Neutrophil (primary cell): ENCODE results near the gene SMPDL3A.

Experiments
- H3K27ac ChIP-seq: fragments of 200-600 bp; sonication (generic); 2 replicates; pipeline ENCODE4 v1.5.1; 2016; ENCODE audit warnings: mild to moderate bottlenecking, moderate library complexity
- H3K27me3 ChIP-seq: fragments of 200-600 bp; sonication (generic); 2 replicates; pipeline ENCODE4 v1.6.0; 2016; ENCODE audit warnings: mild to moderate bottlenecking
- H3K36me3 ChIP-seq: fragments of 200-600 bp; sonication (generic); 2 replicates; pipeline ENCODE4 v1.5.1; 2017
- H3K4me1 ChIP-seq, 2 experiments: fragments of 200-600 bp in 1 of 2; sonication (generic) in 1 of 2; 1 replicate in 1 of 2; 2 replicates in 1 of 2; pipeline versions ENCODE4 v1.5.1 to v1.6.1; 2013 to 2016; ENCODE audit warnings: low read depth in 1 of 2, low read length in 1 of 2, mild to moderate bottlenecking in 1 of 2, moderate library complexity in 1 of 2; ENCODE audit not compliant: control insufficient read depth in 1 of 2, insufficient read depth in 1 of 2
- H3K4me3 ChIP-seq, 2 experiments: fragments of 200-600 bp in 1 of 2; sonication (generic) in 1 of 2; 1 replicate in 1 of 2; 2 replicates in 1 of 2; pipeline ENCODE4 v1.5.1; 2013 to 2016; ENCODE audit warnings: low read depth in 1 of 2, low read length in 1 of 2, mild to moderate bottlenecking in 1 of 2, moderate library complexity in 1 of 2
- H3K9me3 ChIP-seq: fragments of 200-600 bp; sonication (generic); 2 replicates; pipeline ENCODE4 v1.5.1; 2016
- CTCF ChIP-seq: fragments of 200-600 bp; sonication (generic); IDR thresholded peaks from 2 replicates; pipeline ENCODE4 v1.5.1; 2016; ENCODE audit warnings: antibody characterized with exemption

The SMPDL3A gene

GRCh38 chr6:122832459-122832858, 43.4 kb downstream of the SMPDL3A start:
- no peak overlapping the region for H3K4me3 ChIP-seq
- no peaks in the 10 kb centered on the region for H3K36me3 ChIP-seq
- H3K9me3 ChIP-seq: no peaks in the 10 kb centered on the region
- no peak for TF ChIP-seq CTCF
- H3K4me1 ChIP-seq: no peaks in the 10 kb centered on the region
- no peak overlapping the region for H3K27ac ChIP-seq
- peaks cover 52% of the 10 kb centered on the region for H3K27me3 ChIP-seq

GRCh38 chr6:122833021-122833491, 44.0 kb downstream of the SMPDL3A start:
- no peaks in the 10 kb centered on the region for H3K9me3 ChIP-seq
- no peak overlapping the region for H3K27ac ChIP-seq
- TF ChIP-seq CTCF: no peak
- H3K4me3 ChIP-seq: no peak overlapping the region
- H3K27me3 ChIP-seq: peaks cover 52% of the 10 kb centered on the region
- no peaks in the 10 kb centered on the region for H3K36me3 ChIP-seq
- H3K4me1 ChIP-seq: no peaks in the 10 kb centered on the region

- Histone ChIP-seq H3K27me3 (peaks cover 25% of the 10 kb centered on the region), H3K4me1 (no peaks in the 10 kb centered on the region), H3K9me3 (no peaks in the 10 kb centered on the region), H3K4me3 (no peak overlapping the region), H3K27ac (no peak overlapping the region), H3K36me3 (no peaks in the 10 kb centered on the region)
- no peak for TF ChIP-seq CTCF
These were observed 49.2 kb downstream of the SMPDL3A start for GRCh38 chr6:122838060-122838780.

- Histone ChIP-seq H3K36me3 (no peaks in the 10 kb centered on the region), H3K27me3 (peaks cover 15% of the 10 kb centered on the region), H3K9me3 (no peaks in the 10 kb centered on the region), H3K4me1 (no peaks in the 10 kb centered on the region), H3K4me3 (no peak overlapping the region), H3K27ac (no peak overlapping the region)
- peak; percentile 64 for TF ChIP-seq CTCF
These were observed 50.4 kb downstream of the SMPDL3A start for GRCh38 chr6:122839472-122839871.

- Histone ChIP-seq H3K4me3 (no peak overlapping the region), H3K4me1 (no peaks in the 10 kb centered on the region), H3K36me3 (no peaks in the 10 kb centered on the region), H3K27me3 (peaks cover 11% of the 10 kb centered on the region), H3K27ac (no peak overlapping the region), H3K9me3 (no peaks in the 10 kb centered on the region)
- TF ChIP-seq CTCF: no peak
These were observed 50.8 kb downstream of the SMPDL3A start for GRCh38 chr6:122839906-122840305.
